Islet precursor cell (in vitro differentiated cells): ENCODE measurements around the gene ARID5B.
"Not testable (repeated sequence)": the region's sequence is repeated elsewhere in the genome, so short reads cannot be mapped to it uniquely, and the experiment has no call there.

Experiments
- DNase-seq: peaks from one replicate; pipeline ENCODE4 v3.0.0-alpha.2; 2018

The ARID5B gene

DNA sequence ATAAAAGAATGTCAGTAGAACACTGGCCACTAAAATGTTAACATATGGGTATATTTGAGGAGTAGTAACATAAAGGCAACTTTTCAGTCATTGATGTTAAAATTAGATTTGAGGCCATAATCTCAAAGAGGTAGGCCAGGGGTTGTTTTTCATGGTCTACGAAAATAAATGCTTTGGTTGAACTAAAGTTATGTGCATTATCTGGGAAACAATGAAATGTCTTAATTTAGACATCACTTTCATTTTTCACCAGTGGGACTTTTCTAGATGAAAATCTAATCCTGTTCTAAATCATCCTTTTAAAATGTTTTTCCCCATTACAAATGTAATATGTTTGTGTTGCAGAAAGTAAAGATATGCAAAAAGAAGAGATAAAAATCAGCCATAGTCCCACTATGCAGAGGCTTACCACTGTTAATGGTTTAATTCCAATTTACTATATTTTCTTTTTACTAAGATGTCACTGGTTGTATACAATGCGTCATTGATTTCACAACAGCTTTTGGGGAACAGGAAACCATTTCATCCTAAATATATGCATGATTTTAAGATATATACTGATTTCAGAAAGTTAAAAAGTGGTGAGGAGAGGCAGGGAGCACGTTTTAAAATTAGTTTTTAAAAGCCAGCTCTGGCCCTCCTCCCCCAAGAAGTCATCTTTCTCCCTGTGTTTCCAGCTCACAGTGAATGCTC is 64.3 kb downstream of the ARID5B start:
- DNase-seq, result no peak

DNA sequence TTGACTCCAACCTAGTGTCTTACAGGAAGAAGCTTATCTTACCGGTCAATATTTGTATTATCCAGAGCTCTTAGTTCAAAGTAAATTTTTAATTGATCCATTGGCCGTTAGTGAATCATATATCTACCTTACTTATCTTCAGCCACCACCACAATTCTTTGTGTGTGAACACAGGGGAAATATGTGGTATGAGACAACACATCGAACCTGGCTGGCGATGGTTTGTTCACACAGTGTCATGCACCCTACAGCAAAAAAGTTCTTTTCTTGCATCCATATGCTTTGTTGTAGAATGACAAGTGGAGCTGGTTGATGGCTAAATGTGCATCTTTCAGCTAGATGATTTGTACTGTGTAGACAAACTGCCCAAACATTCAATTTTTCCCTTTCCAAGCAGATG is 65.8 kb downstream of the ARID5B start:
- no peak for DNase-seq

DNA sequence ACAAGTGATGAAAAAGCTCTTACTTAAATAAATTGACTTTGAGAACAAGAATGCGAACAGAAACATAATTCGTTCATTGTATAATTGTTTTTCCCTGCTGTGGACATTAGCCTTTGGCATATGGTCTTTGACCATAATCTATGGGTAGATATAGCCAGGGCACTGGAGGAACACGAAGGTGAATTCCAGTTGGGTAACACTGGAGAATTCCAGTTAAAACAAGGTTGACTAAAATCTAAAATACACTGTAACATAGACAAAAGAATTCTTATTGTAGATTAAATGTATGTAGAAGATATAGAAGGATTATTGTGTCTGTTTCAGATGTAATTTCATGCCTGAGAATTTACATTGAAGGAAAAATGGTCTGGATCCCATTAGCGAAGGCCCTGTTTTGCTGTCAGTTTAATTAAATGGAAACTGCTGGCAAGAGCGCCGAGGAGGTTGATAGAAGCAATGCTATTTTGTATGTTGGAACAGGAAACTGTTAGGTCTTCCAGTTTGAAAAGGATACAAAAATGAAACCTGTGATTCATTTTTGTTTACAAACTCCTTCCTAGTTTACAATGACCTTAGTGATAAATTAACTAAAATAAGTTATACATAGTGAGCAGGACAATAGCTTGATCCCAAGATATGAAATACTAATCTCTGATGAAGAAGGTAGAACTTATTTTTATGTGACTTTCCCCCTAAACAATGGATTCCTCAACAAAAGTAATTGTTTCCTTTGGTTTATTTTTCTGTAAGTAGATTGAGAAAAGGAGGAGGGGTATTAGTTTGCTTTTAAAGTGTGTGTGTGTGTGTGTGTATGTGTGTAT is 68.9 kb downstream of the ARID5B start:
- no peak for DNase-seq

DNA sequence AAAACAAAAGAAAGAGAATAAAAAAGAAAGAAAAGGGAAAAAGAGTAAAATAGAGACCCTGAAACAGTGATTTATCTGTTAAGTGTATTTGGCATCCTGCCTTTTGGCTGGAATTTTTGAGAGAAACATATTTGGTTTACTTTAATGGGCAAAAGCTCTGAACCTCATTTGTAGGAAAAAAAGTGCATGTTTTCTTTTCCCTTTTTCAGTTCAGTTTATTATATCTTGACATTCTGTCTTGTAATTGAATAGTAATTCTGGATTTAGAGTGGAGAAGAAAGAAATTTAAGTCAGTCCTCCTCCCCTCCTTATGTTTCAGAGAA is 69.5 kb downstream of the ARID5B start:
- DNase-seq, result no peak

DNA sequence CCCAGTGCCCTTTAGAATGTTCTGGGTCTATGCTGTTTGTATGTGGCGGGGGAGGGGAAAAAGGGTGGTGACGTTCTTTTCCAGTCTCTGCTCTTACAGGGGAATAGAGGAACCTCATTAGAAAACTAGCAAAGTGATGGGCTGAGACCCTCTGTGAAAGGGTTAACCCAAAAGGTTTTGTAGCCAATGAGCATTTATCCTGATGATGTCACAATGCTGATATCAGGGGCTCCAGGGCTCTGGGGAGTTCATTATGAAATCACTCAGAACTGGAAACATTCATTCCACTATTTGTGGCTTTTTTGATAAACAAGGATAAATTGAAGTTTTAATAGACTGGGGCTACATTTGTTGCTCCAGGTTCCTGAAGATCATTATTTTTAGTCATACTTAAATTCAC is 71.7 kb downstream of the ARID5B start:
- no peak for DNase-seq

DNA sequence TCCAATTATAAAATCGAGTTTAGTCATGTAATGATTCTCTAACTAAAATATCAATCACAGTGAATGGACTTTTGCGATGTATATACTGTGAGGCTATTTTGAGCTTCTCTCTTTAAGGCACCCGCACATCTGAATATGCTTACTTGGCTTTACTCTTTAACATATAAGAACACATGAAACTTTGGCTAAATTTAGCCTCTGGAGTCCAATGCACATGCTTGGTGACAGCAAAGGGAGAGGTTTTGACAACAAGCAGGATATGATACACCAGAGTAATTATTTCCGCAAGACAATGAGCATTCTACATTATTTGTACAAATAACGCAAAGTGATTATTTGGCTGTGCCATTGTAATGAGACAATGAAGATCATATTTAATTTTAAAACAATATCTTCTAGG is 72.4 kb downstream of the ARID5B start:
- no peak for DNase-seq

DNA sequence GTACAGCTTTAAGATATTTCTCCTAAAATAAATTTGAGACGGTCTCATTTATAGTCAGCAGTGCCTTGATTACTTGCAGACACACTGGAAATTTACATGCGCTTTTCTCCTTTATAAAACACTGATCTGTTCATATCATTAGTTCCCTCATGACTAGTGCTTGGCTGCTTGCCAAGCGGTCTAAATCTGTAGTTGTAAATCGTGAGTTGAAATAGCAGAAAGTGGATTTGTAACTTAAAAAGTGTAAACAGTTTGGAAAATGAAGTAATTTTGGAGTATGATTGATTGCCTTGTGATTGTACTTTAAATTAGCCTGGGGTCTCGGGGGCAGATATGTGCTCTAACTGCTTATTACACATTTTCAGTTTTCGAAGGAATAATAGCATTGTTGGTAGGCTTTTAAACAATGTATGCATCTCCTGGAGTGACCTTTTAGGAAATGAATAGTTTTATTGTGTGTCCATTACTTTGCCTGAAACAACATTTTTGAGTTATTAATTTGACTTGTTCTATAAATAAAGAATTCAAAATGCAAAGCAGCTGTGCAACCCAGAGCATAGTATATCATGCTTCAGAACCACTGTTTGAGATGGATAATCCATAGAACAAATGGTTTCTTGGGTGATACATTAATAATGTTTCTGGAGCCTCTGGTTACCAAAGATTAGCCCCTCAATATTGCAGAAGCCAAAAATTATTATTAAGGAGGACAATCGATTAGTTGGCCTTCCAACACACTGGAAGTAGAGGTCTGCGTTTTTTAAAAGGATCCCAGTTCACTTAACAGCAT is 73.3 kb downstream of the ARID5B start:
- no peak for DNase-seq

DNA sequence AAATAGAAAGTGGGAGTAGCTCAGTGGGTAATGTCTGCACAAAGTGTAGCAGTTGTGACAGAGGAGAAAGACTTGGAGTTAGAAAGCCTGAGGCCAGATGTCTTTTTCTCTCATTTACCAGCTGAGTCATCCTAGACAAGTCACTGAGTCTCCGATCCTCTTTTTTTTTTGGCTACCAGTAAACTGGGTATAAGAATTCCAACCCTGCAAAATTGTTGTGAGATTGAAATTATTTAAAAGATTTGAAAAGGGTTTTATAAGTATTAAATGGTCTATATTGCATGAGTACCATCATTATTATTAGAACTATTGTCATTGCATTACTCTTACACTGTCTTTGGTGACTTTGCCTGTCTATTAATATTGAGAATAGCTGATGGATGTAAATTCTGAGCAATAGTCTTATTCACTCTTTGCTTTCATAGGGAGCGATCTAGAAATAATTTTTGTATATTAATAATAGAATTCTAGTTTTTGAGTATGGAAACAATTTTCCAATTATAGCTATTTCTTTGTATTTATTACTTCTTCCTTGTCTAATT is 74.0 kb downstream of the ARID5B start:
- DNase-seq, result peak; percentile 64

DNA sequence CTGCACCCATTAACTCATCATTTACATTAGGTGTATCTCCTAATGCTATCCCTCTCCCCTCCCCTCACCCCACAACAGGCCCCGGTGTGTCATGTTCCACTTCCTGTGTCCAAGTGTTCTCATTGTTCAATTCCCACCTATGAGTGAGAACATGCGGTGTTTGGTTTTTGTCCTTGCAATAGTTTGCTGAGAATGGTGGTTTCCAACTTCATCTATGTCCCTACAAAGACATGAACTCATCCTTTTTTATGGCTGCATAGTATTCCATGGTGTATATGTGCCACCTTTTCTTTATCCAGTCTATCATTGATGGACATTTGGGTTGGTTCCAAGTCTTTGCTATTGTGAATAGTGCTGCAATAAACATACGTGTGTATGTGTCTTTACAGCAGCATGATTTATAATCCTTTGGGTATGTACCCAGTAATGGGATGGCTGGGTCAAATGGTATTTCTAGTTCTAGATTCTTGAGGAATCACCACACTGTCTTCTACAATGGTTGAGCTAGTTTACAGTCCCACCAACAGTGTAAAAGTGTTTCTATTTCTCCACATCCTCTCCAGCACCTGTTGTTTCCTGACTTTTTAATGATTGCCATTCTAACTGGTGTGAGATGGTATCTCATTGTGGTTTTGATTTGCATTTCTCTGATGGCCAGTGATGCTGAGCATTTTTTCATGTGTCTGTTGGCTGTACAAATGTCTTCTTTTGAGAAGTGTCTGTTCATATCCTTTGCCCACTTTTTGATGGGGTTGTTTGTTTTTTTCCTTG is 75.6 kb downstream of the ARID5B start:
- not testable (repeated sequence) for DNase-seq

DNA sequence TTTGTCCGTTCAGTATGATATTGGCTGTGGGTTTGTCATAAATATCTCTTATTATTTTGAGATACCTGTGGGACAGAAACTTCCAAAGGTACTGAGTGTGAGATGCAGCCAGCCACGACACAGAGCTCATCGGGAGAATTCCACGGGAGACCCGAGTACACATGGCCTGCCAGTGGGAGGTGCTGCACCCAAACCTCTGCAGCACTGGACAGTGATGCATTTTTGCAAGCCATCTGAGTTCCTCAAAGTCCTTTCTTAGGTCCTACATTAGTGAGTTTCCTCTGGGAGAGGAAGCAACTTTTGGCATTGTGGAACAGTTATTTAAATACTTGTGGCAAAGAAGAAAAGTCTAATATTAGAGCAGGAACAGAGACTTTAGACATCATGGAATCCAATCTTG is 77.5 kb downstream of the ARID5B start:
- no peak for DNase-seq

DNA sequence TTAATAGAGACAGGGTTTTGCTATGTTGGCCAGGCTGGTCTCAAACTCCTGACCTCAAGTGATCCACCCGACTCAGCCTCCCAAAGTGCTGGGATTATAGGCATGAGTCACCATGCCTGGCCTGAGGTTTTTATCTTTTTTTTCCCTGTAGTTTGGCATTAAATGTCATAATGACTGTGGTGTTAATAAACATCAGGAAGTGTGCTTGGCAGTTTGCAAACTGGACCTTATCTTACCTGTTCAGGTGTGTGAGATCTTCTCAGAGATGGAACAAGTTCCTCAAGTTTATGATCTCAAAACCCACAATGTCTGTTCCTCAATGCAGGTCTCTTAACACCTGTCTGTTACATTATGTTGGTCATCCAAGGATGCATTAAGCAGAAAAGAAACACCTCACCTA is 80.0 kb downstream of the ARID5B start:
- DNase-seq, result no peak

DNA sequence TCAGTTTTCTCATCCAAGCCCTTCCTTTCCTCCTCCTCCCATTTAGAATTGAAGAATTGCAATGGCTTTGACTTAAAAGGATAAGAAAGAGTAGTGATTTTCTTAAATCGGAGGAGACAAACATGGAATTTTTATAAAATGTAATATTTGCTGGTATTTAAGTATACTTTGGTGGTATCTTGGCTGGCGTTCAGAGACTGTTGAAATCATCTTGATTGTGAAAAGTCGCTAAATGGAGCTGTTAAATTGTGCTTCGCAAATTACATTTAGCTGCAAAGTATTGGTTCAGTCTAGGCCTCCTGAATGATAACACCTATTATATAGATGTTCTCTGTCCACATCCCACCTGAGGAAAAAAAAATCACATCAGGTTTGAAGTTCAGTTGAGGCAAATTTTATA is 81.8 kb downstream of the ARID5B start:
- DNase-seq, result no peak

DNA sequence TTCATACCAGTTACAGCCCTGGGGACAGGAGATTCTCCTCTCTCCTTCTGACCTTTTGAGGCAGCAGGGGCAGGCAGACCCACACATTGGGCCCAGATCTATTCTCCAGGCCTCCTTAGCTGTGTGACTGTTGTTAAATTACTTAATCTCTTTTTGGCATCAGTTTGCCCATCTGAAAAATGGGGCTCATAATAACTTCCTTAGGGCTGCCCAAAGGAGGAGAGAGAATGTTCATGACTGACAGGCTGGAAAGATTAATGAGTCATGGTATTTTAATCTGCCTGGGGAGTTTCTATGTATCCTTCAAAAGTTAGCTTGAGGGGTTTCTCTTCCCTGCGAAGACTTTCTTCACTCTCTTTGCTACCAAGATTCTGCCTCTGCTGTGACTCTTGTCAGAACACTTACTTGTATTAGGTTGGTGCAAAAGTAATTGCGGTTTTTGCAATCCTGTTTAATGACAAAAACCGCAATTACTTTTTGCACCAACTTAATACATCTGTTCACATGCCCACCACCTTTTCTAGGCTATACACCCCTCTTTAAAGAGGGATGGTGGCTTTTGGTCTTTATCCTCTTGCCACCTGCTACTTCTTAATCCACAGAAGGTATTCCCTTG is 83.4 kb downstream of the ARID5B start:
- no peak for DNase-seq

DNA sequence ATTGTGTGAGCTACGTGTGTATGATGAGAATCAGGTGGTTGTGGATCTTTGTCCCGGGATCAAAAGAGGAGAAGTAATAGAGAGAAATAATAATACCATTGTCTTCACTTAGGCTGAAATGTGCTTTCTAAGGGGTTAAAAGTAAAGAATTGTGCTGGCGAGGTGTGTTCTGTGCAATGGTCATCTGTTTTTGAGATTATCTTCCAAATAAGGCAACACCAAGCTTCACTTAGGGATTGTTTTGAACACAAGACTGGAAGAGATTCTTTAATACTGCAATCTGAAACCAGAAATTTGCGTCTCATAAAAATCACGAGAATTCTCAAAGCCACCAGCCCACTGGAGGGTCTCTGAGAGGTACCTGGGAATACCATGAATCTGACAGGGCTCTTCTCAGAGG is 84.2 kb downstream of the ARID5B start:
- DNase-seq, result no peak

DNA sequence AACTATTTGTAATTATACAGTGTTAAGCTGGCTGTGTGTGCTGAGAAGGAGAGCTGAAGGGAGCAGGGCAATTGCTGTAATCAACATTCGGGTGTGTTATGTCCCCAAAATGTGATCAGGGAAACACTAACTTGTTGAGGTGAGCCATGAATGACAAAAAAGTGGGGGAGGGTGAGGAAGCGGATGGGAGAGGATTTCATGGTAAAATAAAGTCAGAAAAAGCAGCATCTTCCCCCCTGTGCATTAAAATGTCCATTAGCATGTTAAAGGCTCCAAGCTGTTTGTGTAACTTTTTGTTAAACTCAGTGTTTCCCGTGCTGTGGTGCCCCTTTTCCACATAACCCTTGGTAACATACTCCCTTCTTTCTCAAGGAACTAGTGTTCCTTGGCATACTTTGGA is 84.9 kb downstream of the ARID5B start:
- no peak for DNase-seq

DNA sequence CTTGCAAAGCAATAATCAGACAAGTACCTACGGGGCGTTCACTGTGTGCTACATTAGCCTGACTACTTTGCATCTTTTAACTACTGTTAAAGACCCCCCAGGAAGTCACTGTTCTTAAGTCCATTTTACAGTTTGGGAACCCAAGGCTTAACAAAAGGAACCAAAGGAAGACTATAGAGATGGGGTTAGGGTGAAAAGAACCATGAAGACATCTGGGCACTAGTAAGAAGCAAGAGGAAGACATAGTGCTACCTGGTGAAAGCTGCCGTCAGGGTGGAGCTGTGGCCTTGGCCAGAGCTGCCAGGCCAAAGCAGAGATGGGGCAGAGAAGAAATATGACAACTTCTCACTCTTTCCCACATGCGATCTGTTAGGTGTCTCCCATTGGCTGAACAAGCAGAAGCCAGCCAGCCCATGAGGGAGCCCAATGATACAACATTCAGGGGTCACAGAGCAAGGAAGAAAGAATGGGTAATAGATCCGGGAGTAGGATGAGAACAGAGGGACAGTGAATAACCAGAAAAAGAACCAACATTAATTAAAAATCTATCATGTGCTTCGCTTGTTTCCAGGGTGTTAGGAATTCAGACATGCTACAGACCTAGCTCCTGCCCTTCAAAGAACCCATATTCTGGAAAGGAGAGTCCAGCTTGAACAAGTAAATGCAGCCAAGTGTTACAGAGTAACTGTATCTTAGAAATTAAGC is 85.4 kb downstream of the ARID5B start:
- no peak for DNase-seq

DNA sequence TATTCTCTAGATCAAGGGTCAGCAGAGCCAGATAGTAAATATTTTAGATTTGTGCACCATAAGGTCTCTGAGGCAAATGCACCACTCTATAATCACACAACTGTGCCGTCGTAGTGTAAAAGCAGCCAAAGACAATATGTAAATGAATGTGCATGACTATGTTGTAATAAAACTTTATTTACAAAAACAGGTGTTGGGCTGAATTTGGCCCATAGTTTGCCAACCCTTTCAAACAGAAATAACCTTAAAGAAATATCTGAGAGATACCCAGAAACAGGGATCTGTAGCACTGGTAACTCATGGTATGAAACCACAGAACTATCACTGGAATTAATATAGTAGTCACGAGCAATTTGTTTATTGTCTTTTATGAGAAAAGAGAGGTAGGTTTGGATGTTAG is 86.0 kb downstream of the ARID5B start:
- DNase-seq, result no peak

DNA sequence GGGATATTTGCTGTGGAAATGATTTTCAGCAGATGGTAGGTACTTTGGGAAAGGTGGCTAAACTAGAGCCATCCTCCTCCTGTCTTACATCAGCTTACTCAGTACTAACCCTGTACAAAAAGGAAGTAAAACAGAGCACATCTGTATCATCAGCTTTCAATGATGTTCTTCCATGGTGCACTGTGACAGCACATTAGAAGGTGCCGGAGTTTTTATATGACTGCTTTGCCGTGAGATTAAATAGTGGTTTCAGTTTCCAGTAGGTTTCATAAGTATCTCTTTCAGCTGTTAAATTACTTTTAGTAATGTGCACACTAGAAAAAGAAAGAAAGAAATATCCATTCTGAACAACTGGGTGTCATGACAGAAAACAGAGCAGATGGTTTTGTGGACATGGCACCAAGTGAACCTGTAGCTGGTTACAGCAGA is 86.5 kb downstream of the ARID5B start:
- no peak for DNase-seq

DNA sequence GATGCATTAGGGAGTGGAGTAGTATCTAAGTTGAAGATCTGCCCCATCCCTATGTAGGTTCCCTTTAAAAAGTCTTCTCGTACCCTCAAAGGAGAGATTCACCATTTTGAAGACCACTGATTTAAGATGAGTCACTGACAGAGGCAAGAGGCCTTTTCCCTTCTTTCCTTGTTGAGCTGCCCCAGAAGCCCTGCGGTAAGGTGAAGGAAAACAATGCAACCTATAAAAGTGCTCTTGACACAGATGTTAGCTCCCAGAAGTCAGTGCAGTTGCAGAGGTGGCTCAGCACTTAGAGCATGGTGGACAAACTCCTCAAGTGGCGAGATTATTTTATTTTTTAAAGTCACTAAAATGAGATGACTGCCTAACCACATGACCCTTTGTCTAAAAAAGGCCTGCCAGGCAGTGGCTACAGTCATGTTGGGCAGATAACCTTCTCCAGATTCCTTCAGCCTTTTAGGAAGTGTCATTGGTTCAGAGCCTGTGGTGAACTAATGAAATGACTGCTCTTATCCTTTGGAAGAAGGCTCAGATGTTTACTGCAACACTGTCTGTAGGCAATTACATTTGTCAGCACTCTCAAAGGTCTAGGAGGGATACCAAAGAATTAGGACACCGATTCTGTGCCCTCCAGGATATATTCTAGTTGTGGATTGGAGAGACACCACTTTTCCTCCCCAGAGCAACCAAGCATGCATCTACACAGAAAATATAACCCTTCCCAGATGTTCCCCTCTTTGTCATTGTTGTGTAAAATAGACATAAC is 88.7 kb downstream of the ARID5B start:
- DNase-seq, result no peak

DNA sequence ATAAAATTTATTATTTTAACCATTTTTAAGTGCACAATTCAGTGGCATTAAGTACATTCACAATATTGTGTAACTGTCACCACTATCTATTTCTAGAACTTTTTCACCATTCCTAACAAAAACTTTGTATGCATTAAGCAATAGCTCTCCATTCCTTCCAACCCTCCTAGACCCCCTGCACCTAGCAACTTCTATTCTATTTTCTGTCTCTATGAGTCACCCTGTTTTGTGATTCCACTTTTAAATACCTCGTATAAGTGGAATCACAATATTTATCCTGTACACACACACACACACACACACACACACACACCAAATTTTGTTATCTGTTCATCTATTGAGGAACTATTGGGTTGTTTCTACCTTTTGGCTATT is 89.2 kb downstream of the ARID5B start:
- DNase-seq, result no peak

DNA sequence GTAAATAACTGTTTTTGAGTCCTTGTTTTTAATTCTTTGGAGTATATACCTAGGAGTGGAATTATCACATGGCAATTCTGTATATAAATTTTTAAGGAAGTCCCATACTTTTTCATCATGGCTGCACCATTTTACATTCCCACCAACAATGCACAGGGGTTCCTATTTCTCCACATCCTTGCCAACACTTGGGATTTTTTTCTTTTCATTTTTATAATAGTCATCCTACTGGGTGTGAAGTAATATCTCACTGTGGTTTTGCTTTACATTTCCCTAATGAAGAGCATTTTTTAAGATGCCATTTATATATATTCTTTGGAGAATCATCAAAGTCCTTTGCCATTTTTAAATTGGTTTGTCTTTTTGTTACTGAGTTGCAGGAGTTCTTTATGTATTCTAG is 89.7 kb downstream of the ARID5B start:
- no peak for DNase-seq
